ENCODE results near the gene CRYBB2.
A peak's percentile ranks its signal among the peaks of the same experiment; 100 is the strongest.

DNA sequence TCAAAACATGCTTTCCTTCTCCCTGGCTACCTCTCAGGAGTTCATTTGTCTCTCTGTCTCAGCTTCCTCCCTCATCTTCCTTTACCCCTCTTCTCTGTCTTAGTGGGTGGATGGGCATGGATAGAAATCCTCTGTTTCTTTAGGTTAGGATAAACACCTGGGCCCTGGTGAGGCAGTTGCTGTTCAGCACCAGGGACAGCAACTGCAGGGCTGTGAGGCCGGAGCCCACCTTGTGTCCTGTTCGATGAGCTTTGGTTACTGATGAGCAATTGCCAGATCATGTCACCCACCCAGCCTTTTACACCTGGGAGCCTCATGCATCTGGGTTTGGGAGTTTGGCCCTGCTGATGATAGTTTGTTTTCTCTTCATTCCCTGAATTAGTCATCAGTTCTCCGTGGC, 25.9 kb upstream of the CRYBB2 start:
- no peak for TF ChIP-seq CTCF (IDR thresholded peaks at IDR 0.05 in 2 of 3, conservative IDR thresholded peaks at IDR 0.05 in 1 of 3; ENCODE audit: borderline replicate concordance in 1 of 3, insufficient read depth in 1 of 3, low read depth in 2 of 3, low read length in 2 of 3)
- peak; percentile 74 for TF ChIP-seq REST (IDR thresholded peaks at IDR 0.05; ENCODE audit: low read depth)
- TF ChIP-seq POLR2A (IDR thresholded peaks at IDR 0.05; ENCODE audit: borderline replicate concordance, extremely low read depth, insufficient read depth, insufficient read length): no peak
- no peak for TF ChIP-seq CEBPB (IDR thresholded peaks at IDR 0.05; ENCODE audit: low read depth)
- TF ChIP-seq EZH2 (IDR thresholded peaks at IDR 0.05): no peak
- TF ChIP-seq EGR1 (IDR thresholded peaks at IDR 0.05; ENCODE audit: low read depth): no peak
- TF ChIP-seq EZH2phosphoT487 (IDR thresholded peaks at IDR 0.05; ENCODE audit: borderline replicate concordance): no peak
- TF ChIP-seq TCF7L2 (IDR thresholded peaks at IDR 0.05; ENCODE audit: borderline replicate concordance, extremely low read depth, insufficient read depth, insufficient read length): no peak
